Middle frontal gyrus (tissue), 1 donor: ENCODE results near the gene DIS3L2.
"Not testable (repeated sequence)": the region's sequence is repeated elsewhere in the genome, so short reads cannot be mapped to it uniquely, and the experiment has no call there.

Source experiments
- DNase-seq: peaks from one replicate; pipeline ENCODE4 v3.0.0-alpha.2; 2015; ENCODE audit warnings: low spot score; ENCODE audit errors: extremely low spot score

DIS3L2 gene

GRCh38 chr2:232174662-232175061 lies 213.1 kb downstream of the DIS3L2 start:
- no peak for DNase-seq

- DNase-seq: not testable (repeated sequence)
These were observed 215.1 kb downstream of the DIS3L2 start for GRCh38 chr2:232176587-232176986.

- DNase-seq: no peak
These were observed 221.8 kb downstream of the DIS3L2 start for GRCh38 chr2:232183279-232183678.

- DNase-seq: no peak
These were observed 222.8 kb downstream of the DIS3L2 start for GRCh38 chr2:232184346-232184745.

GRCh38 chr2:232190796-232191195 lies 229.3 kb downstream of the DIS3L2 start:
- no peak for DNase-seq

GRCh38 chr2:232195487-232195886 lies 234.0 kb downstream of the DIS3L2 start:
- DNase-seq: no peak

- DNase-seq: no peak
These were observed 235.3 kb downstream of the DIS3L2 start for GRCh38 chr2:232196802-232197201.

- no peak for DNase-seq
These were observed 238.7 kb downstream of the DIS3L2 start for GRCh38 chr2:232200195-232200594.

- DNase-seq: no peak
These were observed 241.8 kb downstream of the DIS3L2 start for GRCh38 chr2:232203166-232203891.

- DNase-seq: no peak
These were observed 242.4 kb downstream of the DIS3L2 start for GRCh38 chr2:232203936-232204335.

GRCh38 chr2:232204457-232204931 lies 243.0 kb downstream of the DIS3L2 start:
- DNase-seq: no peak

- DNase-seq: no peak
These were observed 245.7 kb downstream of the DIS3L2 start for GRCh38 chr2:232207174-232207573.

- no peak for DNase-seq
These were observed 248.8 kb downstream of the DIS3L2 start for GRCh38 chr2:232210306-232210705.

GRCh38 chr2:232211743-232212686 lies 250.5 kb downstream of the DIS3L2 start:
- DNase-seq: no peak

GRCh38 chr2:232213176-232213575 lies 251.7 kb downstream of the DIS3L2 start:
- DNase-seq: no peak

GRCh38 chr2:232214053-232214452 lies 252.5 kb downstream of the DIS3L2 start:
- no peak for DNase-seq

GRCh38 chr2:232216028-232216427 lies 254.5 kb downstream of the DIS3L2 start:
- no peak for DNase-seq

- no peak for DNase-seq
These were observed 257.4 kb downstream of the DIS3L2 start for GRCh38 chr2:232218778-232219495.

- no peak for DNase-seq
These were observed 258.0 kb downstream of the DIS3L2 start for GRCh38 chr2:232219496-232219870.

GRCh38 chr2:232219932-232220331 lies 258.4 kb downstream of the DIS3L2 start:
- DNase-seq: no peak

- DNase-seq: no peak
These were observed 263.9 kb downstream of the DIS3L2 start for GRCh38 chr2:232225429-232225828.

- DNase-seq: no peak
These were observed 264.4 kb downstream of the DIS3L2 start for GRCh38 chr2:232225895-232226294.
